ENCODE results near the gene LEMD2.

LEMD2 gene

GRCh38 chr6:33781131-33781975 is 7.6 kb downstream of the LEMD2 start:
- TF ChIP-seq GATA1 (IDR thresholded peaks at IDR 0.05; ENCODE audit: low read depth, low read length), result no peak
- TF ChIP-seq POLR2A (IDR thresholded peaks at IDR 0.05; ENCODE audit: low read length), result no peak
- DNase-seq, result no peak

DNA sequence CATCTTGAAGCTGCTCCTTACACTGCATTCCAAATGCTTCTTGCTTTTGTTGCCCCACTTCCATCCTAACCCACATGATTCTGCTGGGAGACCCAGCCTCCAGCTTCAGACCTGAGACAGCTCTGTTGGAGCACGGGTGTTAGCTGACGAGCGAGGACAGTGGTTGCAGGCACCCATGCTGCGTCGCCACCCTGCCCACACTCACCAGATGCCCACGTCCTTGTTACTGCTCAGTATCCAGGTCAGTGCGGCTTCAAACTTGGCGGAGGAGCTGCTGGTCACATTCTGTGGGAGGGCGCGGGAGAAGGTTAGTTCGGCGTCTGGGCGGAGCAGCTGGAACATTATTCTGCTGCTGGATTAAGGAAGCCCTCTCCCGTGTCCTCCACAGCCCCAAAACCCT is 9.0 kb downstream of the LEMD2 start:
- no peak for DNase-seq
- TF ChIP-seq GATA1 (IDR thresholded peaks at IDR 0.05; ENCODE audit: low read depth, low read length) (no peak), POLR2A (IDR thresholded peaks at IDR 0.05; ENCODE audit: low read length) (no peak)

- DNase-seq, result no peak
- TF ChIP-seq POLR2A (IDR thresholded peaks at IDR 0.05; ENCODE audit: low read length) (no peak), GATA1 (IDR thresholded peaks at IDR 0.05; ENCODE audit: low read depth, low read length) (no peak)
Observed at GRCh38 chr6:33779290-33779689, 9.6 kb downstream of the LEMD2 start.

DNA sequence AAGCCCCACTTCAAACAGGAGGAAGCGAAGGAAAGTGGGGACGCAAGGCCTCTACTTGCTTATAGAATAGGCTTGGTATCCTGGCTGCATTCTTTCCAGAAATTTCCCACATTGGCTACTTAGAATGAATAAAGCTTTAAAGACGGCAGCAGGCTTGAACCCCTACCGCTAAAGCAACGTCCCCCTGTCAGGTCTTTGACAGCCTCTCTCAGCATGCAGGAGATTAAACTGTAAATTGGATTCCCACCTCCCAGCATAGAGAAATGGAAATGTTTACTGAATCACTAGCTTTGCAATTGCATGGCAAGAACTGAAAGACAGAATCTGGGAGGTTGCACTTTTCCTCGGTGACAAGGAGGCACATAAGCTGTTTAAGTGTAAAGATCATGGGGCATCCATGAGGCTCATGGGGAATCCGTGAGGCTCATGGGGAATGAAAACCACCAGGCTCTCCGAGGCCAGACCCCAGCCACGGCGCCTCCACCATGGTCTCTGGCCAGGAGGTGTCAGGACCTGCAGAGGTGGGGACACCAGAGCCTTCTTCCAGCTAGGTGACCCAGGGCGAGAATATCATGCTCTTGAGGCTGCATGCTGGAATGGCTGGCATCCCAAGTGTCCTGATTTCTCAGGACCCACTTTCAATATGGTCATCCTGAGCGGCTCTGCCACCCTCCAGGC is 10.3 kb downstream of the LEMD2 start:
- DNase-seq, result no peak
- TF ChIP-seq POLR2A (IDR thresholded peaks at IDR 0.05; ENCODE audit: low read length) (no peak), GATA1 (IDR thresholded peaks at IDR 0.05; ENCODE audit: low read depth, low read length) (no peak)

DNA sequence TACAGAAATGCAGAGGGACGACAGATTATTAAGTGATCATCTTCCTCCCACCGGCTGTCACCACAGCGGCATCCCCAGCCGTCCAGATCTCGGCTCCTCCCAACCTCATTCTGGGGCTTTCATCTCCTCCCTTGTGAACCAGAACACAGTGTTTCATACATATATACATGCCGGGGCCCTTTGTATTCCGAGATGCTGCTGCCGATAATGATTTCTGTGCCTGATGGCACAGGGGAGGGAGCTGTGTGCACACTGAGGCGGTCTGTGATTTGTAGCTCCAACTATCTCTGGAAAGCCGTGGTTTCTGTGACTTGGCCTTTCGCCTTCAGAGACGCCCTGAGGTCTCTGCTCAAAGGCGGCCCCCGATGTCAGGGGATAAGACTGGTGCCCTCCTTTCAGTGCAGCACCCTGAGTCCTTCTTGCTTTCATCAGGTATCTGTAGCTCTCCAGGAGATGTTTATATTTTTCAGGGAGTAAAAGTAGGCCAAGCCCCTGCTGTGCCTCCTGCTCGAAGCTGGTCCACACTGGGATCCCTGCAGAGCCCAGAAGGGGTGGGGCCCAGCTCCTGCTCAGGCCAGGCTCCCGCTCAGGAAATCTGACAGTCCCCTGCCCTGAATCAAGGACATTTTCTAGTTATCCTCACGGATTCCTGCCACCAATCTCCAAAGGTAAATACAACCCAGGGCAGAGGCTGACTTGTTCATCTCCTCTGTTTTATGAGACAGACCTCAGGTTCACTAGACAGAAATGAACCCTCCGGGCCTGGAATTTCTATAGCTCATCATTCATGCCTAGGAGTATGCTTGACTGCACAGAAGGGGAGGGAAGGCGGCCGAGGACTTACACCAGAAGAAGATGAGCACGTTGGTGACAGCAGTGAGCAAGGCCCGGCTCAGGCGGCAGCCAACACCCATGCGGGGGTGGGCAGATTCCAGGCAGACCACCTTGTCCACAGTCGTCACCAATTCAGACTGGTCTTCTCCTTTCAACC is 11.2 kb downstream of the LEMD2 start:
- no peak for DNase-seq
- TF ChIP-seq POLR2A (IDR thresholded peaks at IDR 0.05; ENCODE audit: low read length) (no peak), GATA1 (IDR thresholded peaks at IDR 0.05; ENCODE audit: low read depth, low read length) (no peak)

GRCh38 chr6:33776764-33777163 is 12.2 kb downstream of the LEMD2 start:
- DNase-seq, result no peak
- no peak for TF ChIP-seq POLR2A (IDR thresholded peaks at IDR 0.05; ENCODE audit: low read length)
- TF ChIP-seq GATA1 (IDR thresholded peaks at IDR 0.05; ENCODE audit: low read depth, low read length), result no peak

DNA sequence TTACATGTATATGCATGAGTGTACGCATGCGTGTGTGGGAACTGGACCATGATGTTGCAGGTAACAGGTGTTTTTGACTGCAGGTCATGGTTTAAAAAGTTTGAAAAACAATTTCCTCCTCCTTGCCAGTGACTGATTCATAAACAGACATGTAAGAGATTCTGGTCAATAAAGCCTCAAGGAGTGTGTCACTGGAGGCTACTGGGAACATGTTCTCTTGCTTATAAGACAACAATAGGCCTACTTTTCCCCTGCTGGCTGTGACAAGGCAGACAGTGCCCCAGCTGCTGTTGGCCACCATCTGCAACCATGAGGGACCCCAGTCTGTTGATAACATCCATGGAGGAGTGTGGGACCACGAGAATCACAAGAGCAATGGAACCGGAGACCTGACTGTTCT is 12.7 kb downstream of the LEMD2 start:
- DNase-seq, result no peak
- TF ChIP-seq GATA1 (IDR thresholded peaks at IDR 0.05; ENCODE audit: low read depth, low read length) (no peak), POLR2A (IDR thresholded peaks at IDR 0.05; ENCODE audit: low read length) (no peak)

DNA sequence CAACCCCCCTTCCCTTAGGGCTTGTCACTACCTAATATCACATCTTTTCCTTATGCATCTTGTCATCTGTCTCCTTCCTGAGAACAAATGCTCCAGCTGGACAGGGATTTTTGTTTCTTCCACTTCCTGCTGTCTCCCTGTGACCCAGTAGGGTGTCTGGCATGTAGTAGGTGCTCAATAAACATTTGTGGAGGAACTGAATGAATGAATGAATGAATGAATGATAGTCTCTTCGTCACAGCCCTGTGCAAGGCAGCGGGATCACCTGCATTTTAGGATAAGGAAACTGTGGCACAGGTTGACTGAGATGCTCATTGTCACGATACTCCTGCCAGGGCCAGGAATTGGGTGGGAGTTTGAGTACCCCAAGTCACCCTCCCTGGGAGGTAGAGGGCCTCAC is 14.2 kb downstream of the LEMD2 start:
- no peak for DNase-seq
- TF ChIP-seq GATA1 (IDR thresholded peaks at IDR 0.05; ENCODE audit: low read depth, low read length) (no peak), POLR2A (IDR thresholded peaks at IDR 0.05; ENCODE audit: low read length) (no peak)

GRCh38 chr6:33772902-33773472 is 15.9 kb downstream of the LEMD2 start:
- no peak for TF ChIP-seq GATA1 (IDR thresholded peaks at IDR 0.05; ENCODE audit: low read depth, low read length)
- DNase-seq, result no peak

DNA sequence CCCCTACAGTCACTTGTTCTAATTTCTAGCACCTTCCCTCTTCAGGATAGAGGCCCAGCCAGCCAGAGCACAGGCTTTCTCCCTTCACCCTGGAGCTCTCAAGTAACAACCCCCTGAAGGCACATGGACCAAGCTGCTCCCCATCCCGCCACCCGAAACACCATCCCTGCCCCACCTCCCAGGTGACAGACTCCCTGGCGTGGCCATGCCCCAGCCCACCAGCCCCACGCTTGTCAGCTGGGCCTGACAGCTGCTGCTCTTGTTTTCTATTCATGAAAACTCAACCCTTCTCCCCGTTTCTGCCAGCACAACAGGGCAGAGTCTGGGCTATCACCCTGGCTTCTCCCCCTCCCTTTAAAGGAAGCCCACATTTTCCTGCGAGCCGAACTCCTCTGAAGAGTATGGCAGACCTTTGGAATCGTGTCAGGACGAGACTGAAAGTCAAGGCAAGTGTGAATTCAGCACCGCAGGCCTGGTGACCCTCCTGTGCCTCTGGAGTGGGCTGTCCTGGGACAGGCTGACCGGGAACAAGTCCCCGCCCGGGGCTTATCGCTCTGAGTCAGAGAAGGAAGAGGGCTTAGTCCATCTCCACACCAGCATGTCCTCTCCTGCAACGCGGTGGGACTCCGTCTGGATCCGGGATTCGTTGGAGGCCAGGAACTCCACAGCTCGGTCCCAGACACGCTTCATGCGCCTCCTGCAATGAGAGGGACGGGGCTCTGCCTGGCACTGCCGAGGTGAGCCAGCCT is 16.7 kb downstream of the LEMD2 start:
- TF ChIP-seq GATA1 (IDR thresholded peaks at IDR 0.05; ENCODE audit: low read depth, low read length) (no peak), POLR2A (IDR thresholded peaks at IDR 0.05; ENCODE audit: low read length) (no peak)
- DNase-seq, result no peak

DNA sequence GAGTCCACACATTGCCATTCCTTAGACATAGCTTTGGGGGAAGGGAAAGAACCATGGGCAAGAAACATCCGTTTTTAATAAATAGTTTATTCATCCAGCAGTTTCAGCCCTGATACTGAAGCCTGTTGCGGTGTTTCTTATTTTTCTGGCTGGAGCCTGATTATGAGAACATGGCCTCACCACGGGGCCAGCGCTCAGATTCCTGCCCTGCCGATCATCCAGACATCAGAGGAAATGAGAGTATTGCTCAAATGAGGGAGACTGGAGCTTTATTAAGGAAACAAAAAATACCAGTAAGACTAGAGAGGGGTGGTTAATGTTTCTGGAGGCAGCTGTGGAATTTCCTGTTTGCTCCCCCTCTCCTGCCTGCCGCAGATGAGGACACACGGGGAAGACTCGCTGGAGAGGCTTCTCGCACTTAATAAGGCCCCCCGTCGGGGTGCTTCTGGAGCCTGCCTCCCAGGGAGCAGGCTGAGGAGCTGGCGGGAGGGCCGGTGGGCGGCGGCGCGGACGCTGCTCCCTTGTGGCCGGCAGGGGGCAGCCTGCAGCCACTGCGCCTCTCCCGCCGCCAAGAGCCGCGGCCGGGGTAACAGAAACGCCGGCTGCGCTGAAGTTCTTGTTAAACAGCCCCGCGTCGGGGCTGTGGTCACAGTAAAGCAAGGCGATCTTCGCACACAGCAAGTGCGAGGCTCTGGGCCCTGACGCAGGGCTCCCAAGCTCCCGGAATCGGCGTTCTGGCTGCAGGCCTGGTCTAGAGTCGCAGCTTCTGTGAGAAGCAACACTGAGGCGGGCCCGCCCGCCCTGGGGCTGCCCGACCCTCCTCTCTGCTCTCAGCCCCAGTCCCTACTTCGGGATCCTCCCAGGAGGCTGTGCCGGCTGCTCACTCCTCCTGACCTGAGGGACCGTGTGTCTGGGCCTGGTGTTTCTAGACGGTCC is 17.5 kb downstream of the LEMD2 start:
- peak; percentile 76 to 83 for DNase-seq
- no peak for TF ChIP-seq POLR2A (IDR thresholded peaks at IDR 0.05; ENCODE audit: low read length)
- TF ChIP-seq GATA1 (IDR thresholded peaks at IDR 0.05; ENCODE audit: low read depth, low read length), result no peak

DNA sequence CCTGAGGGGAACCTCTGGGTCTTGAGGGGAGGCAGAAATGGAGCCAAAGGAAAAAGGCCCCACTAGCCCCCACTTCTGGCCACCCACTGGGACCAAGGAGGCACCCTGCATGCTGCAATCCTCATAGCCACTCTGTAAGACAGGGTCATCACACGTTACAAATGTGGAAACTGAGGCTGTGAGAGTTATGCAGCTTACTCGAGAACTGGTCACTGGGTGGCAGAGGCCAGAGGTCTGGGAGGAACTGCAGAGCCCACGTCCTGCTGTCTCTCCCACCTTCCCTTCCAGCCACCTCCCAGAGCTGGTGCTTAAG is 18.1 kb downstream of the LEMD2 start:
- no peak for DNase-seq
- TF ChIP-seq POLR2A (IDR thresholded peaks at IDR 0.05; ENCODE audit: low read length) (no peak), GATA1 (IDR thresholded peaks at IDR 0.05; ENCODE audit: low read depth, low read length) (no peak)

Data from erythroblast (primary cell).